ENCODE results near the gene PLXNA2.

- TF ChIP-seq POLR2A (IDR thresholded peaks at IDR 0.05) (no peak), CTCF (IDR thresholded peaks at IDR 0.05) (no peak)
These were observed 41.7 kb downstream of the PLXNA2 start for GRCh38 chr1:208202333-208202995.

Measured in esophagus squamous epithelium (tissue), 4 donors.